ENCODE results near the gene CCDC50.

The CCDC50 gene

GRCh38 chr3:191328962-191329653 lies at the start of gene CCDC50:
Gene CCDC50 (plus strand): TSS chr3:191329394. CDS start chr3:191329675, 281 bp downstream.
- DNase-seq: peak; percentile 56

GRCh38 chr3:191280111-191280510 lies 49.1 kb upstream of the CCDC50 start:
- DNase-seq: no peak

- DNase-seq: no peak
Observed at GRCh38 chr3:191280882-191281281, 48.3 kb upstream of the CCDC50 start.

GRCh38 chr3:191282251-191283185 lies 46.7 kb upstream of the CCDC50 start:
- DNase-seq: peak; percentile 1

GRCh38 chr3:191283400-191283799 lies 45.8 kb upstream of the CCDC50 start:
- DNase-seq: peak; percentile 30

- peak; percentile 1 for DNase-seq
Observed at GRCh38 chr3:191290311-191291025, 38.7 kb upstream of the CCDC50 start.

GRCh38 chr3:191292243-191293015 lies 36.8 kb upstream of the CCDC50 start:
- DNase-seq: no peak

- no peak for DNase-seq
Observed at GRCh38 chr3:191294291-191294690, 34.9 kb upstream of the CCDC50 start.

GRCh38 chr3:191296041-191296541 lies 33.1 kb upstream of the CCDC50 start:
- DNase-seq: no peak

- no peak for DNase-seq
Observed at GRCh38 chr3:191298846-191299245, 30.3 kb upstream of the CCDC50 start.

GRCh38 chr3:191300422-191300821 lies 28.8 kb upstream of the CCDC50 start:
- DNase-seq: no peak

GRCh38 chr3:191301017-191301416 lies 28.2 kb upstream of the CCDC50 start:
- DNase-seq: no peak

- DNase-seq: no peak
Observed at GRCh38 chr3:191301782-191302411, 27.3 kb upstream of the CCDC50 start.

GRCh38 chr3:191302451-191302850 lies 26.7 kb upstream of the CCDC50 start:
- DNase-seq: no peak

GRCh38 chr3:191303596-191303995 lies 25.6 kb upstream of the CCDC50 start:
- no peak for DNase-seq

- DNase-seq: no peak
Observed at GRCh38 chr3:191306428-191306827, 22.8 kb upstream of the CCDC50 start.

GRCh38 chr3:191307341-191307740 lies 21.9 kb upstream of the CCDC50 start:
- no peak for DNase-seq

- DNase-seq: no peak
Observed at GRCh38 chr3:191313296-191313695, 15.9 kb upstream of the CCDC50 start.

GRCh38 chr3:191314109-191314728 lies 15.0 kb upstream of the CCDC50 start:
- no peak for DNase-seq

GRCh38 chr3:191316876-191317603 lies 12.2 kb upstream of the CCDC50 start:
- no peak for DNase-seq

GRCh38 chr3:191320316-191320715 lies 8.9 kb upstream of the CCDC50 start:
- no peak for DNase-seq
